Measurements from ENCODE around the gene CAP1.

CAP1 gene

GRCh38 chr1:40058453-40059337 lies 18.2 kb downstream of the CAP1 start:
- no peak for DNase-seq (ENCODE audit: extremely low spot score)
- CTCF ChIA-PET: interaction anchor here (0.5 to 0.6 kb wide), 2 partner anchors 20 to 1156 kb away, joined by 3 to 7 read pairs; no protein-coding TSS in a partner anchor
- no peak for TF ChIP-seq TARDBP (IDR thresholded peaks at IDR 0.05)
- no peak for TF ChIP-seq ZNF384 (IDR thresholded peaks at IDR 0.05)
- no peak for TF ChIP-seq FOXM1 (IDR thresholded peaks at IDR 0.05; ENCODE audit: borderline replicate concordance)
- no peak for TF ChIP-seq FOXK2 (IDR thresholded peaks at IDR 0.05)
- TF ChIP-seq BHLHE40 (IDR thresholded peaks at IDR 0.05; ENCODE audit: borderline replicate concordance): no peak
- TF ChIP-seq CTBP1 (IDR thresholded peaks at IDR 0.05; ENCODE audit: borderline replicate concordance): no peak
- POLR2A ChIA-PET: no interaction called here

DNA sequence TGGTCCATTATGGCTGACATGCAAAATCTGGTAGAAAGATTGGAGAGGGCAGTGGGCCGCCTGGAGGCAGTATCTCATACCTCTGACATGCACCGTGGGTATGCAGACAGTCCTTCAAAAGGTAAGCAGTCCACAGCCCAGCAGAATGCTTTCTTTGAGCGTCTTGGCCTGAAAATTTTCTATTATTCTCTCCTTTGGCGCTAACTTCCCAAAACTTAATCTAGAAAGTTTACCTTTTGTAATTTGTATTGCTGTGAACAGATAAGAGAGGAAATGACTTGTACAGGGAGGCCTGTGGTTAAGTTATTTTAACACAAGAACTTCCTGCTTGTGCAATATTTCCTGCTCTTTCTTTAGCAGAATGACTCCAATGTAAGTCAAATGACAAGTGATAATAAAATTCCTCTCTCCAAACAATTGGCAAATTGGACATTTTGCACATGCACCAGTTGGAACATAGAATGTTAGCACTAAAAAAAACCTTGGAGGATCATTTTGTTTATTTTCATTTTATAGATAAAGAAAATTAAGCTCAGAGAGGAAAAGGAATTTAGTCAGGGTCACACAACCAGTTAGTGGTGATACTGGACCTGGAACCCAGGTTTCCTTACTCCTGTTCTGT lies 18.9 kb downstream of the CAP1 start:
- ChIA-PET POLR2A (no interaction called here), CTCF (no interaction called here)
- TF ChIP-seq HDGF (IDR thresholded peaks at IDR 0.05; ENCODE audit: borderline replicate concordance) (no peak), ARNT (IDR thresholded peaks at IDR 0.05) (no peak), TARDBP (IDR thresholded peaks at IDR 0.05) (no peak)
- no peak for DNase-seq (ENCODE audit: extremely low spot score)

DNA sequence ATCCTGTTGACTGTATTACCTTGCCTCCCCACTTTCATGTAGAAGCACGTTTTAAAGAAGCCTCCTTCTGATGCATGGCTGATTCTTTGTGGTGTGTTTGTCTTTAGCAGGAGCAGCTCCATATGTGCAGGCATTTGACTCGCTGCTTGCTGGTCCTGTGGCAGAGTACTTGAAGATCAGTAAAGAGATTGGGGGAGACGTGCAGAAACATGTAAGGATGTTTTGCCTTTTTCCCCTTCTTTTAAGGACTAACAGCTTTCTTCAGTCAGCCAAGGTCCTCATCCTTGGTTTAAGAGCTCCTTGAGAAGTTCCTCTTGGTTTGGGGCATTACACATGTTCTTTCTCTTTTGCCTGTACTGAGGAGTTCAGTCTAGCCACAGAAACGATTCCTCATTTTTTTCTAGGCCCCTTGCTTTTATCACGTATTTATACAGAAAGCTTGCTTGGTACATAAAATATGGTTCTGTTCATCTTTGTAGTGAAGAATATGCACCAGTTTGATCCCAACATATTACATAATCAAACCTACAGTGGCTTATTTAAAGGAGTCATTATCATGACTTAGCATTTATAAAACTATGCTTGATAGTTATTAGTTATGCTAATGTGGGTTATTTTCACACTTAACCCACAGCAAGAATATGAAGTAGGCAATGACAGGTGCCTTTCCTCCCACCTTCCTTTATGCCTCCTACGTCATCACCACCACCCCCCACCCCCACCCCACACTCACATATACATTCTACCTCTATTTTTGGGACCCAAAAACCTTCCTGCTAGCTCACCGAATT lies 19.6 kb downstream of the CAP1 start:
- no peak for DNase-seq (ENCODE audit: extremely low spot score)
- CTCF ChIA-PET: interaction anchor here (0.5 kb wide), 1 partner anchor 275 kb away, joined by 3 read pairs; no protein-coding TSS in a partner anchor
- TF ChIP-seq FOXK2 (IDR thresholded peaks at IDR 0.05) (no peak), L3MBTL2 (conservative IDR thresholded peaks at IDR 0.05) (no peak), ARNT (IDR thresholded peaks at IDR 0.05) (no peak), HDGF (IDR thresholded peaks at IDR 0.05; ENCODE audit: borderline replicate concordance) (no peak), ZNF384 (IDR thresholded peaks at IDR 0.05) (no peak), TARDBP (IDR thresholded peaks at IDR 0.05) (no peak), NFRKB (IDR thresholded peaks at IDR 0.05) (no peak), SUZ12 (IDR thresholded peaks at IDR 0.05) (no peak), PKNOX1 (IDR thresholded peaks at IDR 0.05) (no peak), FOXA1 (IDR thresholded peaks at IDR 0.05) (no peak)

DNA sequence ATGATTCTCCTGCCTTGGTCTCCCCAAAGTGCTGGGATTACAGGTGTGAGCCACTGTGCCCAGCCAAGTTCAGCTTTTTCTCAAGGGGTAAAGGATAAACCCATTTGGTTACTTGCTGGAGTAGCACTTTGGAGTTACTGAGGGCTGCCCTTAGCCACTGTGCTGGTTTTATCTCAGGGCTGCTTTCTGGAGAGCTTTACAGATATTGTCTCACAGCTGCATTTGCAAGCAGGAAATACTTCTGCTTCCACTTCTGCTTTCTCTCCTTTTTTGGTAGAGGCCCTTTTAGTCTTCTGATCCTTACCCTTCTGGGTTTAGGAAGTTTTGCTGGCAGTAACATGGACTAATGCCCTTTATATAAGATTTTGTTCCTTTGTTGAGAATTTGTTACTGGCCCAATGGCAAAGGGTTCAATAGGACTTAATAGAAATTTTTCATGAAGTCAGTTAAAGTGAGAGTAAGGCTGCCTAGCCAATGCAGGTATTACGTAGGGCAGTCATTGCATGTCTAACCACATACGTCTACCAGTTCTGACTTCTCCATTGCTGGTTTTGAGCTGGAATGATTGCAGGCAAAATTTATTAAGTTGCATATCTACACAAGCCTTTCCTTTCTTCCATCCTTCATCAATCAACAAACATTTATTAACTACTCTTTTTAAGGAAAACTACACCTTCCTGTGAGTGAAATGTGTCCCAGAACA lies 24.4 kb downstream of the CAP1 start:
- CTCF ChIA-PET: no interaction called here

More for the DNA sequence above, 19.6 kb downstream of the CAP1 start:
- POLR2A ChIA-PET: no interaction called here

DNA sequence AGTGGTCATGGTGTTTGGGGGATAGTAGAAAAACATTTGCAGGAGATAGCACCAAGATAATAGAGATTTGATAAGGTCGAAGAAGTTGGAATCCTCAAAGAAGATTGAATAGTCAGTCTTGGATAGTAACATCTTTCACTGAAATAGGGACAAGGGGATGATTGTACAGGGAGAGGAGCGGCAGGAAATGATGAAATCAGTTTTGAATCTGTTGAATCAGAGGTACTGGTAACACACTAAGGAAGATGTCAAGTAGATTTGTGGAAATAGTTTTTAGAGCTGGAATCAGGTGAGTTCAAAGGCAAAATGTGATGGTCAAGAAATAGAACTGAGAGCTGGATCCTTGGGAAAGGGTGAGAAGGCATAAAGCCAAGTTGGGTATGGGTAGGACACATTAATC lies 26.5 kb downstream of the CAP1 start:
- DNase-seq (ENCODE audit: extremely low spot score): no peak
- ChIA-PET CTCF (no interaction called here), POLR2A (no interaction called here)
- TF ChIP-seq FOXK2 (IDR thresholded peaks at IDR 0.05): no peak
- TF ChIP-seq CTBP1 (IDR thresholded peaks at IDR 0.05; ENCODE audit: borderline replicate concordance): no peak
- no peak for TF ChIP-seq BHLHE40 (IDR thresholded peaks at IDR 0.05; ENCODE audit: borderline replicate concordance)
- no peak for TF ChIP-seq ZNF384 (IDR thresholded peaks at IDR 0.05)
- no peak for TF ChIP-seq NFRKB (IDR thresholded peaks at IDR 0.05)
- TF ChIP-seq ARNT (IDR thresholded peaks at IDR 0.05): no peak
- no peak for TF ChIP-seq ELF4 (IDR thresholded peaks at IDR 0.05)
- TF ChIP-seq SUZ12 (IDR thresholded peaks at IDR 0.05): no peak

More for the DNA sequence above, 24.4 kb downstream of the CAP1 start:
- TF ChIP-seq ARNT (IDR thresholded peaks at IDR 0.05): no peak
- no peak for TF ChIP-seq FOXA1 (IDR thresholded peaks at IDR 0.05)
- TF ChIP-seq ZNF384 (IDR thresholded peaks at IDR 0.05): no peak
- no peak for TF ChIP-seq ELF4 (IDR thresholded peaks at IDR 0.05)
- TF ChIP-seq FOXK2 (IDR thresholded peaks at IDR 0.05): no peak
- DNase-seq (ENCODE audit: extremely low spot score): no peak
- POLR2A ChIA-PET: no interaction called here

DNA sequence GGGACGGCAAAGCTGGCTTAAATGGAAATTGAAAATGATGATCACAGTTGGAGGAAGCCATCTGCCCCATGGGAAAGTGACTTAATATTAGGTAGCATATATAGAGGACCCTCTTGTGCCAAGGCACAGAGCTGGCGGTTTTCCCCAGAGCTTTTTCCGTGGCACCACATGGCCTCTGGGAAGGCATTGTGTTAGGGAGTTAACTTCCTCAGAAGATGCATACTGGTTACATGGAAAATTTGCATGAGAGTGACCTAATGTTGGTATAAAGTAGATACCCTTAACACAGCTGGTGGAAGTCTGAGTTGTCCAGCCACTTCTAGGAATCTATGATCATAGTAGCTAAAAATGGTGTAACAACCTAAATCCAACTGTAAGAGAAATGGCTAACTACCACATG lies 27.3 kb downstream of the CAP1 start:
- no peak for TF ChIP-seq CTBP1 (IDR thresholded peaks at IDR 0.05; ENCODE audit: borderline replicate concordance)
- no peak for TF ChIP-seq L3MBTL2 (conservative IDR thresholded peaks at IDR 0.05)
- no peak for TF ChIP-seq LEF1 (IDR thresholded peaks at IDR 0.05; ENCODE audit: borderline replicate concordance)
- TF ChIP-seq SUZ12 (IDR thresholded peaks at IDR 0.05): no peak
- TF ChIP-seq NFRKB (IDR thresholded peaks at IDR 0.05): no peak
- no peak for DNase-seq (ENCODE audit: extremely low spot score)
- ChIA-PET CTCF (no interaction called here), POLR2A (no interaction called here)

DNA sequence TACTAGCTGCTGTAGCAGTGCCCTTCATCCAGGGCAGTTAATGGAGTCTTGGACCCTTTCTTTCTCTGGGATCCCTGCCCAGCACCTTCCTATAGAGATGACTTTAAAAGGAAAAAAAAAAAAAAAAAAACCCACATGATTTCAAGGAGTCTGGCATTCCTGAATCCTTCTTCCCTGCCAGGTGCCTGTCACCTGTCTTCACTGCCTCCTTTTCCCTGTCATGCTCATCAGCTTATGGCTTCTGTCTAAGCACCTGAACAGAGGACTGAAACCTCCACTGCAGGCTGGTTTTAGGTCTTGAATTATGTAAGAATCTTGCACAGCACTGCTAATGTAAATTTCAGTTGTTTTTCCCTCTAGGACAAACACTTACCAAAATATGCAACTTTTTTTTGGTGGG lies 31.6 kb downstream of the CAP1 start:
- DNase-seq (ENCODE audit: extremely low spot score): no peak
- no peak for TF ChIP-seq LEF1 (IDR thresholded peaks at IDR 0.05; ENCODE audit: borderline replicate concordance)
- TF ChIP-seq CTBP1 (IDR thresholded peaks at IDR 0.05; ENCODE audit: borderline replicate concordance): no peak
- TF ChIP-seq ARNT (IDR thresholded peaks at IDR 0.05): no peak
- no peak for TF ChIP-seq NFRKB (IDR thresholded peaks at IDR 0.05)
- no peak for TF ChIP-seq ELF4 (IDR thresholded peaks at IDR 0.05)
- TF ChIP-seq FOXA1 (IDR thresholded peaks at IDR 0.05): no peak
- TF ChIP-seq TARDBP (IDR thresholded peaks at IDR 0.05): no peak
- TF ChIP-seq SUZ12 (IDR thresholded peaks at IDR 0.05): no peak
- TF ChIP-seq ZNF384 (IDR thresholded peaks at IDR 0.05): no peak
- TF ChIP-seq L3MBTL2 (conservative IDR thresholded peaks at IDR 0.05): no peak
- no peak for TF ChIP-seq BHLHE40 (IDR thresholded peaks at IDR 0.05; ENCODE audit: borderline replicate concordance)
- TF ChIP-seq FOXK2 (IDR thresholded peaks at IDR 0.05): no peak
- ChIA-PET POLR2A (no interaction called here), CTCF (no interaction called here)

Data from HEK293T (cell line).